HepG2 (cell line): ENCODE data around the gene ZNF214. TPM values are rescaled to one million over a fixed set of nuclear protein-coding genes. Genes with fewer than 3 reads are reported as not detected.

Experiments used
- ARNTL ChIP-seq: sonication (generic); formaldehyde crosslinking; IDR thresholded peaks from 2 replicates; pipeline ENCODE4 v1.4.0; 2020; ENCODE audit warnings: mild to moderate bottlenecking, missing genetic modification reagents
- GATAD1 ChIP-seq: IDR thresholded peaks from 2 replicates; pipeline ENCODE4 v1.6.1; 2016; ENCODE audit warnings: missing genetic modification reagents, missing compliant biosample characterization
- HNF4G ChIP-seq, 2 experiments: sonication (generic) in 1 of 2; formaldehyde crosslinking in 1 of 2; IDR thresholded peaks; 2 replicates each; pipeline versions ENCODE4 v1.4.0 to v1.6.1; 2011 to 2020; ENCODE audit warnings: borderline replicate concordance in 2 of 2, low read depth in 2 of 2, mild to moderate bottlenecking in 2 of 2, low read length in 1 of 2, missing genetic modification reagents in 1 of 2, moderate library complexity in 1 of 2
- KLF9 ChIP-seq: IDR thresholded peaks from 2 replicates; pipeline ENCODE4 v1.6.1; 2016; ENCODE audit warnings: low read depth
- MAZ ChIP-seq, 2 experiments: sonication (generic) in 1 of 2; formaldehyde crosslinking in 1 of 2; IDR thresholded peaks; 2 replicates each; pipeline versions ENCODE4 v1.5.0 to v1.6.1; 2012 to 2020; ENCODE audit warnings: low read depth in 2 of 2, mild to moderate bottlenecking in 2 of 2, borderline replicate concordance in 1 of 2, improper control_type of control experiment in 1 of 2, low read length in 1 of 2, missing genetic modification reagents in 1 of 2, moderate library complexity in 1 of 2
- NFATC3 ChIP-seq: sonication (generic); formaldehyde crosslinking; IDR thresholded peaks from 2 replicates; pipeline ENCODE4 v1.5.1; 2020; ENCODE audit warnings: mild to moderate bottlenecking, missing genetic modification reagents
- NR2F6 ChIP-seq, 2 experiments: IDR thresholded peaks; 2 replicates each; pipeline ENCODE4 v1.6.1; 2016; ENCODE audit warnings: antibody characterized with exemption in 1 of 2, mild to moderate bottlenecking in 1 of 2
- REL ChIP-seq: sonication (generic); formaldehyde crosslinking; conservative IDR thresholded peaks from 2 replicates; pipeline ENCODE4 v1.8.0; 2022; ENCODE audit warnings: mild to moderate bottlenecking, missing genetic modification reagents, moderate library complexity
- SP5 ChIP-seq: IDR thresholded peaks from 2 replicates; pipeline ENCODE4 v1.6.1; 2016; ENCODE audit warnings: low read depth, borderline replicate concordance
- TAF1 ChIP-seq: sonication (generic); formaldehyde crosslinking; IDR thresholded peaks from 2 replicates; pipeline ENCODE4 v1.4.0; 2020; ENCODE audit warnings: missing genetic modification reagents
- TBX2 ChIP-seq: sonication (generic); formaldehyde crosslinking; IDR thresholded peaks from 2 replicates; pipeline ENCODE4 v1.5.0; 2020; ENCODE audit warnings: missing genetic modification reagents, mild to moderate bottlenecking, borderline replicate concordance
- THAP11 ChIP-seq: IDR thresholded peaks from 2 replicates; pipeline ENCODE4 v1.6.1; 2016; ENCODE audit warnings: missing biosample characterization, missing genetic modification reagents
- ZNF224 ChIP-seq: sonication (generic); formaldehyde crosslinking; IDR thresholded peaks from 2 replicates; pipeline ENCODE4 v1.5.0; 2020; ENCODE audit warnings: mild to moderate bottlenecking, missing genetic modification reagents
- ZNF256 ChIP-seq: sonication (generic); formaldehyde crosslinking; conservative IDR thresholded peaks from 2 replicates; pipeline ENCODE4 v1.4.0; 2020; ENCODE audit warnings: missing genetic modification reagents
- ZNF781 ChIP-seq: sonication (generic); formaldehyde crosslinking; IDR thresholded peaks from 2 replicates; pipeline ENCODE4 v1.5.1; 2020; ENCODE audit warnings: borderline replicate concordance, mild to moderate bottlenecking, missing genetic modification reagents; ENCODE audit errors: not compliant biosample characterization
- ZNF83 ChIP-seq: sonication (generic); formaldehyde crosslinking; IDR thresholded peaks from 2 replicates; pipeline ENCODE4 v1.4.0; 2020; ENCODE audit warnings: missing genetic modification reagents, mild to moderate bottlenecking, borderline replicate concordance
- polyA plus RNA-seq, 8 experiments: library from polyadenylated mRNA; depleted of rRNA in 3 of 8; stranded (reverse) in 7 of 8; unstranded in 1 of 8; fragments of >200 nt; fragmentation: Illumina TruSeq in 4 of 8; extraction: Trizol in 4 of 8; gene quantifications; 2 replicates each; pipeline versions ENCODE4 v1.2.1 to v1.2.3, GENCODE V29; 2011 to 2016; ENCODE audit warnings: low read depth in 4 of 8, missing spikeins in 1 of 8, mixed read lengths in 1 of 8; ENCODE audit not compliant: insufficient read depth in 1 of 8
- total RNA-seq, 5 experiments: library from RNA; depleted of rRNA; stranded (reverse); fragments of >200 nt; fragmentation: Illumina TruSeq; extraction: Trizol; gene quantifications; 2 replicates each; pipeline ENCODE4 v1.2.3, GENCODE V29; 2016; ENCODE audit warnings: low read depth in 1 of 5
- TF ChIP-seq, protein P1 (sequence below): fragments of 450-650 bp; IDR thresholded peaks from 2 replicates; pipeline ENCODE4 v1.6.1; 2017
- TF ChIP-seq, protein P2 (sequence below): sonication (generic); formaldehyde crosslinking; conservative IDR thresholded peaks from 2 replicates; pipeline ENCODE4 v1.8.0; 2022; ENCODE audit warnings: mild to moderate bottlenecking, moderate library complexity, missing genetic modification reagents
- TF ChIP-seq, protein P3 (sequence below): sonication (generic); formaldehyde crosslinking; IDR thresholded peaks from 2 replicates; pipeline ENCODE4 v1.9.0; 2021; ENCODE audit warnings: mild to moderate bottlenecking, missing genetic modification reagents

Gene ZNF214
- total and polyA plus RNA-seq, 2 of the 13 experiments (the other 11 are each of a cell fraction or from before 2014, with no cell fraction given) = 0.28 to 1.9 TPM

DNA sequence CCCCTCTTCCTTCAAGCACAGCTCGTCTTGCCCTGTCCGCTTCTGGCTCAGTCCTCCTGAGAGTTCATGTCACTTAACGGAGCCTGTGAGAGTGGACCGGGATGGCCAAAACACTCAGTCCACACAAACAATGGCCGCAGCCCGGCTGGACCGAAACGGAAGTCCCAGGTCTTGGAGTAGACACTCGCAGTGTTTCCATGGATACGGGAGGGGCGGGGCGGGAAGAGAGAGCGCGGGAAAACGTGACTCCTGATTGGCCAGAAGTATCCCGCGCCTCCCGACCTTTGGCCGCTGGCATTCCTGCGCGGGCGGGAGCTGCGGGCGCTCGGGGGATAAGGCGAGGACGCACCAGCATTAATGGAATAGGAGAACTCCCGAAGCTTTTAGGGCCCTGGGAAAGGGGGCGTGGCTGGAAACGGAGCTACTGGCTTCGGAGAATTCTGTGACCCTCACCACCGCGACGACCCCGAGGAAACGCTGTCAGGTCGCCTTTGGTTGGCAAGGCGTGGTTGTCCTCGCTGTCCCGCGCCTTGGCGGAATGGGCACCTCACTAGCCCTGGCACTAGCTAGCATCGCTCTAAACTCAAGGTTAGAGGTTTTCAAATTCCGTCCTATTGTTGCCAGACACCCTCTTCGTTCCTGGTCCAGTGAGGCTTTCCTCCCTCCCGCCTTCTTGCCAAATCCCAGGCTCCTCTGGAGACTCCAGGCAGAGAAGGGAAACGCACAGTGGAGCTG lies at the start of gene ZNF214, which contains the start of gene NLRP14 (continued):
- TF ChIP-seq ZNF781 (CRISPR knock-in tag) (peak; percentile 29), ZNF256 (CRISPR knock-in tag) (peak; percentile 71; the same call in 1 of the 2 replicates), MAZ (IDR thresholded peaks at IDR 0.05; ENCODE audit: borderline replicate concordance, low read depth, low read length) (peak; percentile 66; the same call in 1 of the 2 replicates), MAZ (CRISPR knock-in tag; IDR thresholded peaks at IDR 0.05; ENCODE audit: low read depth) (no peak), REL (CRISPR knock-in tag) (no peak), ZNF83 (CRISPR knock-in tag) (no peak), ARNTL (no peak), NFATC3 (CRISPR knock-in tag) (no peak), GATAD1 (peak; percentile 57), NR2F6 (IDR thresholded peaks at IDR 0.05) (peak; percentile 77), NR2F6 (CRISPR knock-in tag; IDR thresholded peaks at IDR 0.05) (peak; percentile 81), KLF9 (CRISPR knock-in tag) (no peak), ZNF224 (CRISPR knock-in tag) (no peak), TAF1 (CRISPR knock-in tag) (peak; percentile 58; the same call in 1 of the 2 replicates), SP5 (CRISPR knock-in tag) (peak; percentile 54), HNF4G (IDR thresholded peaks at IDR 0.05; ENCODE audit: borderline replicate concordance, low read depth, low read length) (peak; percentile 93), HNF4G (CRISPR knock-in tag; IDR thresholded peaks at IDR 0.05; ENCODE audit: borderline replicate concordance, low read depth) (peak; percentile 50; the same call in 1 of the 2 replicates), THAP11 (CRISPR knock-in tag) (peak; percentile 19; the same call in 1 of the 2 replicates), TBX2 (CRISPR knock-in tag) (peak; percentile 38; the same call in 1 of the 2 replicates)
- TF ChIP-seq, protein P1, sequence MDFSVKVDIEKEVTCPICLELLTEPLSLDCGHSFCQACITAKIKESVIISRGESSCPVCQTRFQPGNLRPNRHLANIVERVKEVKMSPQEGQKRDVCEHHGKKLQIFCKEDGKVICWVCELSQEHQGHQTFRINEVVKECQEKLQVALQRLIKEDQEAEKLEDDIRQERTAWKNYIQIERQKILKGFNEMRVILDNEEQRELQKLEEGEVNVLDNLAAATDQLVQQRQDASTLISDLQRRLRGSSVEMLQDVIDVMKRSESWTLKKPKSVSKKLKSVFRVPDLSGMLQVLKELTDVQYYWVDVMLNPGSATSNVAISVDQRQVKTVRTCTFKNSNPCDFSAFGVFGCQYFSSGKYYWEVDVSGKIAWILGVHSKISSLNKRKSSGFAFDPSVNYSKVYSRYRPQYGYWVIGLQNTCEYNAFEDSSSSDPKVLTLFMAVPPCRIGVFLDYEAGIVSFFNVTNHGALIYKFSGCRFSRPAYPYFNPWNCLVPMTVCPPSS = no peak
- TF ChIP-seq, protein P2, sequence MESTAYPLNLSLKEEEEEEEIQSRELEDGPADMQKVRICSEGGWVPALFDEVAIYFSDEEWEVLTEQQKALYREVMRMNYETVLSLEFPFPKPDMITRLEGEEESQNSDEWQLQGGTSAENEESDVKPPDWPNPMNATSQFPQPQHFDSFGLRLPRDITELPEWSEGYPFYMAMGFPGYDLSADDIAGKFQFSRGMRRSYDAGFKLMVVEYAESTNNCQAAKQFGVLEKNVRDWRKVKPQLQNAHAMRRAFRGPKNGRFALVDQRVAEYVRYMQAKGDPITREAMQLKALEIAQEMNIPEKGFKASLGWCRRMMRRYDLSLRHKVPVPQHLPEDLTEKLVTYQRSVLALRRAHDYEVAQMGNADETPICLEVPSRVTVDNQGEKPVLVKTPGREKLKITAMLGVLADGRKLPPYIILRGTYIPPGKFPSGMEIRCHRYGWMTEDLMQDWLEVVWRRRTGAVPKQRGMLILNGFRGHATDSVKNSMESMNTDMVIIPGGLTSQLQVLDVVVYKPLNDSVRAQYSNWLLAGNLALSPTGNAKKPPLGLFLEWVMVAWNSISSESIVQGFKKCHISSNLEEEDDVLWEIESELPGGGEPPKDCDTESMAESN (CRISPR knock-in tag) = no peak
- TF ChIP-seq, protein P3, sequence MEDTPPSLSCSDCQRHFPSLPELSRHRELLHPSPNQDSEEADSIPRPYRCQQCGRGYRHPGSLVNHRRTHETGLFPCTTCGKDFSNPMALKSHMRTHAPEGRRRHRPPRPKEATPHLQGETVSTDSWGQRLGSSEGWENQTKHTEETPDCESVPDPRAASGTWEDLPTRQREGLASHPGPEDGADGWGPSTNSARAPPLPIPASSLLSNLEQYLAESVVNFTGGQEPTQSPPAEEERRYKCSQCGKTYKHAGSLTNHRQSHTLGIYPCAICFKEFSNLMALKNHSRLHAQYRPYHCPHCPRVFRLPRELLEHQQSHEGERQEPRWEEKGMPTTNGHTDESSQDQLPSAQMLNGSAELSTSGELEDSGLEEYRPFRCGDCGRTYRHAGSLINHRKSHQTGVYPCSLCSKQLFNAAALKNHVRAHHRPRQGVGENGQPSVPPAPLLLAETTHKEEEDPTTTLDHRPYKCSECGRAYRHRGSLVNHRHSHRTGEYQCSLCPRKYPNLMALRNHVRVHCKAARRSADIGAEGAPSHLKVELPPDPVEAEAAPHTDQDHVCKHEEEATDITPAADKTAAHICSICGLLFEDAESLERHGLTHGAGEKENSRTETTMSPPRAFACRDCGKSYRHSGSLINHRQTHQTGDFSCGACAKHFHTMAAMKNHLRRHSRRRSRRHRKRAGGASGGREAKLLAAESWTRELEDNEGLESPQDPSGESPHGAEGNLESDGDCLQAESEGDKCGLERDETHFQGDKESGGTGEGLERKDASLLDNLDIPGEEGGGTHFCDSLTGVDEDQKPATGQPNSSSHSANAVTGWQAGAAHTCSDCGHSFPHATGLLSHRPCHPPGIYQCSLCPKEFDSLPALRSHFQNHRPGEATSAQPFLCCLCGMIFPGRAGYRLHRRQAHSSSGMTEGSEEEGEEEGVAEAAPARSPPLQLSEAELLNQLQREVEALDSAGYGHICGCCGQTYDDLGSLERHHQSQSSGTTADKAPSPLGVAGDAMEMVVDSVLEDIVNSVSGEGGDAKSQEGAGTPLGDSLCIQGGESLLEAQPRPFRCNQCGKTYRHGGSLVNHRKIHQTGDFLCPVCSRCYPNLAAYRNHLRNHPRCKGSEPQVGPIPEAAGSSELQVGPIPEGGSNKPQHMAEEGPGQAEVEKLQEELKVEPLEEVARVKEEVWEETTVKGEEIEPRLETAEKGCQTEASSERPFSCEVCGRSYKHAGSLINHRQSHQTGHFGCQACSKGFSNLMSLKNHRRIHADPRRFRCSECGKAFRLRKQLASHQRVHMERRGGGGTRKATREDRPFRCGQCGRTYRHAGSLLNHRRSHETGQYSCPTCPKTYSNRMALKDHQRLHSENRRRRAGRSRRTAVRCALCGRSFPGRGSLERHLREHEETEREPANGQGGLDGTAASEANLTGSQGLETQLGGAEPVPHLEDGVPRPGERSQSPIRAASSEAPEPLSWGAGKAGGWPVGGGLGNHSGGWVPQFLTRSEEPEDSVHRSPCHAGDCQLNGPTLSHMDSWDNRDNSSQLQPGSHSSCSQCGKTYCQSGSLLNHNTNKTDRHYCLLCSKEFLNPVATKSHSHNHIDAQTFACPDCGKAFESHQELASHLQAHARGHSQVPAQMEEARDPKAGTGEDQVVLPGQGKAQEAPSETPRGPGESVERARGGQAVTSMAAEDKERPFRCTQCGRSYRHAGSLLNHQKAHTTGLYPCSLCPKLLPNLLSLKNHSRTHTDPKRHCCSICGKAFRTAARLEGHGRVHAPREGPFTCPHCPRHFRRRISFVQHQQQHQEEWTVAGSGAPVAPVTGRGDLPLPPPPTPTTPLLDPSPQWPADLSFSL (CRISPR knock-in tag) = no peak
